Brain microvascular endothelial cell (primary cell): ENCODE measurements around the gene FILIP1.

Experiments
- DNase-seq: peaks from one replicate; pipeline ENCODE4 v3.0.0-alpha.2; 2020
- H3K27ac ChIP-seq: fragments of 250-450 bp; sonication (Bioruptor Pico); 2 replicates; pipeline ENCODE4 v1.5.1; 2020; ENCODE audit warnings: mild to moderate bottlenecking, moderate library complexity
- H3K27me3 ChIP-seq: fragments of 250-450 bp; sonication (Bioruptor Pico); replicated peaks from 2 replicates; pipeline ENCODE4 v1.5.1; 2020; ENCODE audit warnings: mild to moderate bottlenecking
- H3K36me3 ChIP-seq: fragments of 250-450 bp; sonication (Bioruptor Pico); replicated peaks from 2 replicates; pipeline ENCODE4 v1.5.1; 2020; ENCODE audit warnings: mild to moderate bottlenecking
- H3K4me3 ChIP-seq: 2 replicates; pipeline ENCODE4 v1.5.1; 2011; ENCODE audit warnings: low read depth, mild to moderate bottlenecking, control low read depth, low read length, moderate library complexity
- in situ Hi-C: cut with HindIII; loops from 2 replicates; pipeline ENCODE4 v1.10.0; 2017; ENCODE audit warnings: low sequenced_read_pairs, low pct_ligation_motif_present
- TF ChIP-seq, protein P1 (sequence below): IDR thresholded peaks from 2 replicates; pipeline ENCODE4 v1.5.1; 2011; ENCODE audit warnings: low read depth, mild to moderate bottlenecking, moderate library complexity, low read length, control low read depth, inconsistent platforms; ENCODE audit errors: missing control alignments

Gene FILIP1

GRCh38 chr6:75317503-75318206, 175.9 kb downstream of the FILIP1 start:
- no peaks in the 10 kb centered on the region for H3K36me3 ChIP-seq
- peak overlapping the region; percentile 86 for H3K27ac ChIP-seq
- TF ChIP-seq, protein P1, sequence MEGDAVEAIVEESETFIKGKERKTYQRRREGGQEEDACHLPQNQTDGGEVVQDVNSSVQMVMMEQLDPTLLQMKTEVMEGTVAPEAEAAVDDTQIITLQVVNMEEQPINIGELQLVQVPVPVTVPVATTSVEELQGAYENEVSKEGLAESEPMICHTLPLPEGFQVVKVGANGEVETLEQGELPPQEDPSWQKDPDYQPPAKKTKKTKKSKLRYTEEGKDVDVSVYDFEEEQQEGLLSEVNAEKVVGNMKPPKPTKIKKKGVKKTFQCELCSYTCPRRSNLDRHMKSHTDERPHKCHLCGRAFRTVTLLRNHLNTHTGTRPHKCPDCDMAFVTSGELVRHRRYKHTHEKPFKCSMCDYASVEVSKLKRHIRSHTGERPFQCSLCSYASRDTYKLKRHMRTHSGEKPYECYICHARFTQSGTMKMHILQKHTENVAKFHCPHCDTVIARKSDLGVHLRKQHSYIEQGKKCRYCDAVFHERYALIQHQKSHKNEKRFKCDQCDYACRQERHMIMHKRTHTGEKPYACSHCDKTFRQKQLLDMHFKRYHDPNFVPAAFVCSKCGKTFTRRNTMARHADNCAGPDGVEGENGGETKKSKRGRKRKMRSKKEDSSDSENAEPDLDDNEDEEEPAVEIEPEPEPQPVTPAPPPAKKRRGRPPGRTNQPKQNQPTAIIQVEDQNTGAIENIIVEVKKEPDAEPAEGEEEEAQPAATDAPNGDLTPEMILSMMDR = no peak
- H3K4me3 ChIP-seq = no peak overlapping the region
- H3K27me3 ChIP-seq = no peaks in the 10 kb centered on the region
- peak; percentile 73 for DNase-seq
- in situ Hi-C loops = no loop called here

DNA sequence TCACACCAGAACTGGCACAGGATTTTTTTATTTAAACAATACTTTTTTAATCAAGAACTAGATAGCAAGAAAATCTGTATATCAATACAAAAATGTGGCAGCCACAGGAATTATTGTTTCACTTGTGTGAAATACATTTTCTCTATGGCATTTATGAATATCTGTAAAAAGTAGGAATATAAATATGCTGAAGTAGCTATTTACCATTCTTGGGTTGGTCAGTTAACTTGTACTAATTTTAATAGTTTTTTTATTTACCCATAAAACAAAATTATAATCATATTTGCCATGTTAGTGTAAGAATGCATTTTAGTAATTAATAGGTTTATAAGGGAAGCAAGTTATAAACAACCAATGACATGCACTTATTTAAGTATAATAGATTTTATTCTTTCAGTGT, 177.6 kb downstream of the FILIP1 start:
- no peak overlapping the region for H3K4me3 ChIP-seq
- in situ Hi-C loops = no loop called here
- H3K27ac ChIP-seq = no peak overlapping the region
- no peaks in the 10 kb centered on the region for H3K27me3 ChIP-seq
- TF ChIP-seq, protein P1 = no peak
- H3K36me3 ChIP-seq = no peaks in the 10 kb centered on the region
- no peak for DNase-seq

- TF ChIP-seq, protein P1 = no peak
- no peak overlapping the region for H3K4me3 ChIP-seq
- no peaks in the 10 kb centered on the region for H3K36me3 ChIP-seq
- DNase-seq = no peak
- in situ Hi-C loops = no loop called here
- H3K27ac ChIP-seq = no peak overlapping the region
- no peaks in the 10 kb centered on the region for H3K27me3 ChIP-seq
Observed at GRCh38 chr6:75308250-75308988, 185.2 kb downstream of the FILIP1 start.

DNA sequence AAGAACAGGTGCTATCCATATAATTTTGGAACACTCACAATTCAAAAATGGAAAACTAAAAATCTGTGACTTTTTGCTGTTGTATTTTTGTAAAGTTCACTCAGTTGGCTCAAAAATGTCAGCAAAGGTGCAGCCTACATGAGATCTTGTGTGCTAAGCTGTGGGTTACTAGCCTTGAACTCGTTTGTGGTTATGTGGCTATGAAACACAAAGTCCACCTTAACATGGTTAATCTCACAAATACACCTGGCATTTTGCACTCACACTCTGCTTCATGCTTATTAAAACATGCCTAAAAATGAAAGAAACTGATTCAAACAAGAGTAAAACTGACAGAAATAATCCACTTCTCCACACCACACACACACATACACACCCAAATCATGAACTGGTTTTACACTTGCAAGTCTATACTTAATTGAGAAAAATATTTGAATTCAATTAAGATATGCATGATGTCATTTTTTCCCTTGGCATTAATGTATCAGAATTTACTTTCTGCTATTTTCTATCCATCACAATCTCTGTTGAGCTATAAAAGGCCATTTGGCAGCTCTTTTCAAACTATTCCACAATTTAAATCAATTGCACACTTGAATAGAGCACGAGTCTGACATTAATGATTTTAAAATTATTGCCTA, 186.1 kb downstream of the FILIP1 start:
- in situ Hi-C loops = no loop called here

GRCh38 chr6:75306064-75306463, 187.5 kb downstream of the FILIP1 start:
- no peaks in the 10 kb centered on the region for H3K27me3 ChIP-seq
- DNase-seq = peak; percentile 22
- no peak overlapping the region for H3K4me3 ChIP-seq
- TF ChIP-seq, protein P1 = no peak
- in situ Hi-C loops = no loop called here
- no peaks in the 10 kb centered on the region for H3K36me3 ChIP-seq
- H3K27ac ChIP-seq = no peak overlapping the region

More for the DNA sequence above, 186.1 kb downstream of the FILIP1 start:
- no peaks in the 10 kb centered on the region for H3K36me3 ChIP-seq
- no peak overlapping the region for H3K4me3 ChIP-seq
- no peaks in the 10 kb centered on the region for H3K27me3 ChIP-seq
- H3K27ac ChIP-seq = no peak overlapping the region
- TF ChIP-seq, protein P1 = no peak
- DNase-seq = no peak
